Right lobe of liver (tissue), 4 donors: ENCODE data around the gene SCN4B.

ENCODE experiments used
- CTCF ChIP-seq, 4 donors: fragments of 200-600 bp in 3 of 4; fragments of 450-650 bp in 1 of 4; IDR thresholded peaks; one replicate each; pipeline versions ENCODE4 v1.5.1 to v1.8.0; 2016 to 2022; ENCODE audit warnings: antibody characterized with exemption in 4 of 4, mild to moderate bottlenecking in 2 of 4
- POLR2A ChIP-seq: fragments of 450-650 bp; IDR thresholded peaks from one replicate; pipeline ENCODE4 v1.6.1; 2017; ENCODE audit warnings: antibody characterized with exemption, mild to moderate bottlenecking
- donor health status: DM: no; HTN: no; CAD: no.
- donor health status: DM: no; HTN: no; CAD: no.
- donor health status: DM: no; HTN: yes; CAD: no.

- TF ChIP-seq CTCF (IDR thresholded peaks at IDR 0.05) (no peak), POLR2A (no peak)
These were observed 5.1 kb downstream of the SCN4B start for GRCh38 chr11:118147502-118147901.
